Spleen (tissue), 11 donors: ENCODE data around the gene TGFB1I1. TPM values are rescaled to one million over a fixed set of nuclear protein-coding genes. Genes with fewer than 3 reads are reported as not detected.
"Not testable (repeated sequence)": the region's sequence is repeated elsewhere in the genome, so short reads cannot be mapped to it uniquely, and the experiment has no call there.

Experiments used
- DNase-seq: peaks from one replicate; pipeline ENCODE4 v3.0.0-alpha.2; 2020
- H3K27ac ChIP-seq, 8 donors: fragments of 200-600 bp; sonication (generic) in 7 of 8; 1 replicate in 4 of 8; 2 replicates in 4 of 8; pipeline versions ENCODE4 v1.5.0 to v1.8.0; 2016 to 2021; ENCODE audit warnings: inconsistent platforms in 4 of 8, mild to moderate bottlenecking in 4 of 8, moderate library complexity in 1 of 8
- H3K27me3 ChIP-seq, 7 donors: fragments of 200-600 bp; sonication (generic) in 6 of 7; replicated peaks in 1 of 7; 1 replicate in 4 of 7; 2 replicates in 3 of 7; pipeline versions ENCODE4 v1.5.0 to v1.8.0; 2016 to 2021; ENCODE audit warnings: inconsistent platforms in 3 of 7, mild to moderate bottlenecking in 1 of 7
- H3K36me3 ChIP-seq, 6 donors: fragments of 200-600 bp; sonication (generic) in 5 of 6; 1 replicate in 4 of 6; 2 replicates in 2 of 6; pipeline versions ENCODE4 v1.5.0 to v1.8.0; 2016 to 2021; ENCODE audit warnings: inconsistent platforms in 2 of 6
- H3K4me1 ChIP-seq, 6 donors: fragments of 200-600 bp; sonication (generic) in 5 of 6; 1 replicate in 3 of 6; 2 replicates in 3 of 6; pipeline versions ENCODE4 v1.5.0 to v1.8.0; 2016 to 2021; ENCODE audit warnings: inconsistent platforms in 3 of 6
- H3K4me3 ChIP-seq, 8 donors: fragments of 200-600 bp; sonication (generic) in 7 of 8; 1 replicate in 4 of 8; 2 replicates in 4 of 8; pipeline versions ENCODE4 v1.5.0 to v1.8.0; 2016 to 2021; ENCODE audit warnings: inconsistent platforms in 4 of 8, mild to moderate bottlenecking in 4 of 8, moderate library complexity in 2 of 8
- H3K9me3 ChIP-seq, 8 donors: fragments of 200-600 bp; sonication (generic) in 7 of 8; 1 replicate in 4 of 8; 2 replicates in 4 of 8; pipeline versions ENCODE4 v1.5.0 to v1.8.0; 2016 to 2021; ENCODE audit warnings: inconsistent platforms in 4 of 8
- CTCF ChIP-seq, 11 experiments: fragments of 200-600 bp in 7 of 11; fragments of 450-650 bp in 4 of 11; sonication (generic) in 4 of 11; IDR thresholded peaks in 8 of 11; conservative IDR thresholded peaks in 3 of 11; 1 replicate in 7 of 11; 2 replicates in 4 of 11; pipeline versions ENCODE4 v1.4.0 to v1.8.0; 2016 to 2021; ENCODE audit warnings: antibody characterized with exemption in 11 of 11, inconsistent platforms in 4 of 11, mild to moderate bottlenecking in 1 of 11
- POLR2A ChIP-seq, 3 donors: fragments of 450-650 bp; IDR thresholded peaks; one replicate each; pipeline ENCODE4 v1.5.1; 2017; ENCODE audit warnings: antibody characterized with exemption in 3 of 3, mild to moderate bottlenecking in 1 of 3
- POLR2AphosphoS5 ChIP-seq, 3 donors: sonication (generic); formaldehyde crosslinking; IDR thresholded peaks; one replicate each; pipeline ENCODE4 v1.5.1; 2017; ENCODE audit warnings: antibody characterized with exemption in 3 of 3
- WGBS, 5 donors: extraction: QIAGEN DNeasy Blood & Tissue Kit in 3 of 5; methylation state at CpG; one replicate each; pipeline versions ENCODE4 v1.1.5 to v1.1.7; 2013 to 2018; 5-methylcytosine and 5-hydroxymethylcytosine counted together
- intact Hi-C: fragments of 100-400 bp; cut with DNase I; formaldehyde crosslinking; loops from one replicate; pipeline ENCODE4 v1.15.0; 2023; ENCODE audit warnings: low total_unique reads
- polyA plus RNA-seq, 3 donors: library from polyadenylated mRNA; stranded (reverse); fragments of 200-250 nt; gene quantifications; one replicate each; pipeline ENCODE4 v1.2.1, GENCODE V29; 2013
- total RNA-seq, 7 donors: library from RNA; depleted of rRNA in 3 of 7; stranded (reverse); fragments of >200 nt in 3 of 7; fragmentation: NEBNext Ultra II Directional in 4 of 7; extraction: Animal tissue kit (Norgen Biotek cat#: 25700) in 4 of 7; gene quantifications; one replicate each; pipeline versions ENCODE4 v1.1.0 to v1.2.1, GENCODE V29; 2016 to 2021
- donor health status: healthy with polysubstance abuse.
- donor health status: DM: no; HTN: no; CAD: no; lungs with moderate emphysema.
- donor health status: DM: no; HTN: no; CAD: no.
- donor health status: Bipolar disorder and iron deficiency.
- donor health status: healthy.
- donor health status: DM: no; HTN: no; CAD: no.
- donor health status: DM: yes; HTN: yes; CAD: no.

Gene TGFB1I1
- total and polyA plus RNA-seq, 10 donors = 10.7 to 69.0 (median 27.4) TPM

GRCh38 chr16:31502981-31503380 lies 31.0 kb downstream of the TGFB1I1 start:
- no peak for TF ChIP-seq POLR2A (IDR thresholded peaks at IDR 0.05)
- TF ChIP-seq POLR2AphosphoS5 (IDR thresholded peaks at IDR 0.05) = no peak
- no peak for TF ChIP-seq CTCF (IDR thresholded peaks at IDR 0.05 in 8 of 11, conservative IDR thresholded peaks at IDR 0.05 in 3 of 11)
- peaks cover 22 to 54% (median 44%) of the 10 kb centered on the region in 6 donors for H3K4me1 ChIP-seq
- no peak overlapping the region for H3K4me3 ChIP-seq
- no peaks in the 10 kb centered on the region for H3K27me3 ChIP-seq
- intact Hi-C loops = no loop called here
- peaks cover 0 to 43% (median 20%) of the 10 kb centered on the region in 6 donors for H3K36me3 ChIP-seq
- no peak for DNase-seq
- H3K27ac ChIP-seq = no peak overlapping the region
- H3K9me3 ChIP-seq = no peaks in the 10 kb centered on the region

GRCh38 chr16:31503555-31503954 lies 31.6 kb downstream of the TGFB1I1 start:
- H3K9me3 ChIP-seq, H3K27me3 ChIP-seq, intact Hi-C loops, H3K27ac ChIP-seq, H3K4me3 ChIP-seq, DNase-seq: not testable (repeated sequence)
- Histone ChIP-seq H3K36me3 (peaks cover 0 to 38% (median 14%) of the 10 kb centered on the region in 6 donors), H3K4me1 (peaks cover 22 to 56% (median 44%) of the 10 kb centered on the region in 6 donors)
- 83 to 93% (median 88%) methylated on average over 8 of the region's 8 CpGs for WGBS, 5 donors

GRCh38 chr16:31504159-31504558 lies 32.2 kb downstream of the TGFB1I1 start:
- Histone ChIP-seq H3K27me3 (no peaks in the 10 kb centered on the region), H3K27ac (peak overlapping the region in 4 of 8 donors; percentile 1 to 23 (median 13)), H3K36me3 (peaks cover 0 to 32% (median 8%) of the 10 kb centered on the region in 6 donors), H3K4me3 (no peak overlapping the region), H3K9me3 (no peaks in the 10 kb centered on the region), H3K4me1 (peaks cover 22 to 62% (median 50%) of the 10 kb centered on the region in 6 donors)
- intact Hi-C loops = no loop called here
- 32 to 46% (median 42%) methylated on average over 8 of the region's 8 CpGs for WGBS, 5 donors
- DNase-seq = no peak
- TF ChIP-seq POLR2A (IDR thresholded peaks at IDR 0.05) (no peak), POLR2AphosphoS5 (IDR thresholded peaks at IDR 0.05) (peak in 2 of 3 donors; percentile 74 to 81)

GRCh38 chr16:31505483-31505882 lies 33.5 kb downstream of the TGFB1I1 start:
- intact Hi-C loops = no loop called here

GRCh38 chr16:31507617-31507928 lies 35.6 kb downstream of the TGFB1I1 start:
- Histone ChIP-seq H3K27ac (peak overlapping the region; percentile 91 to 96 (median 93)), H3K36me3 (peaks cover 0 to 16% (median 0%) of the 10 kb centered on the region in 6 donors), H3K4me3 (peak overlapping the region; percentile 86 to 98 (median 94)), H3K9me3 (no peaks in the 10 kb centered on the region), H3K27me3 (no peaks in the 10 kb centered on the region), H3K4me1 (peaks cover 22 to 74% (median 57%) of the 10 kb centered on the region in 6 donors)
- intact Hi-C loops = no loop called here
- DNase-seq = no peak
- 2 to 11% (median 6%) methylated on average over 5 to 12 of the region's 12 CpGs for WGBS, 5 donors
- no peak for TF ChIP-seq CTCF (IDR thresholded peaks at IDR 0.05 in 8 of 11, conservative IDR thresholded peaks at IDR 0.05 in 3 of 11)
- no peak for TF ChIP-seq POLR2A (IDR thresholded peaks at IDR 0.05)
- TF ChIP-seq POLR2AphosphoS5 (IDR thresholded peaks at IDR 0.05) = no peak

More at GRCh38 chr16:31505483-31505882, 33.5 kb downstream of the TGFB1I1 start:
- peaks cover 22 to 75% (median 57%) of the 10 kb centered on the region in 6 donors for H3K4me1 ChIP-seq
- H3K27ac ChIP-seq = no peak overlapping the region
- WGBS, 5 donors = 22 to 40% (median 29%) methylated on average over 4 of the region's 4 CpGs
- no peaks in the 10 kb centered on the region for H3K9me3 ChIP-seq
- peaks cover 0 to 18% (median under 1%) of the 10 kb centered on the region in 6 donors for H3K36me3 ChIP-seq
- no peak overlapping the region for H3K4me3 ChIP-seq
- no peaks in the 10 kb centered on the region for H3K27me3 ChIP-seq
- TF ChIP-seq POLR2A (IDR thresholded peaks at IDR 0.05) (no peak), POLR2AphosphoS5 (IDR thresholded peaks at IDR 0.05) (no peak), CTCF (IDR thresholded peaks at IDR 0.05 in 8 of 11, conservative IDR thresholded peaks at IDR 0.05 in 3 of 11) (no peak)
- no peak for DNase-seq
